ENCODE data around the gene EFNB3. TPM values are rescaled to one million over a fixed set of nuclear protein-coding genes. Genes with fewer than 3 reads are reported as not detected.

The EFNB3 gene
- total and polyA plus RNA-seq, 2 of the 4 experiments (the other 2 are of a cell fraction), result 0.54 to 2.0 TPM

- no peak for TF ChIP-seq USF2 (IDR thresholded peaks at IDR 0.05; ENCODE audit: low read depth, low read length)
These were observed 11.2 kb downstream of the EFNB3 start (continued) for GRCh38 chr17:7715936-7716886.
